ENCODE data around the gene GULP1.

GRCh38 chr2:188471166-188471565 lies 179.5 kb downstream of the GULP1 start:
- TF ChIP-seq CTCF (optimal IDR thresholded peaks at IDR 0.05 in 1 of 3, IDR thresholded peaks at IDR 0.05 in 1 of 3, conservative IDR thresholded peaks at IDR 0.05 in 1 of 3; ENCODE audit: extremely low read depth in 1 of 3, insufficient read depth in 2 of 3, low read length in 3 of 3) (no peak), EZH2 (IDR thresholded peaks at IDR 0.05; ENCODE audit: low read length) (no peak)
